ENCODE results near the gene NUP35.

NUP35 gene

DNA sequence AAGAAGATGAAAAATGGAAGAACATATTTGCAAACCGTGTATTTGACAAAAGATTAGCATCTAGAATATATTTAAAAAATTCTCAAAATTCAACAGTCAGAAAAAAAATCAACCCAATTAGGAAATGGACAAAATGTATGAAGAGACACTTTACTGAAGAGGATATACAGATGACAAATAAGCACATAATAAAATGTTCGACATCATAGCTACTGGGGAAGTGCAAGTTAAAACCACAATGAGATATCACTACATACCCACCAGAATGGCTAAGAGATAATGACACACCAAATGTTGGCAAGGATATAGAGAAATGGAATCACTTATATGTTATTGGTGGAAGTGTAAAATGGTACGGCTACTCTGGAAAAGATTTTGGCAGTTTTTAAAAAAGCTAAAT, 11.7 kb upstream of the NUP35 start:
- H2BK15ac ChIP-seq (ENCODE audit: low read depth, poor library complexity, severe bottlenecking): no peak overlapping the region
- H2AFZ ChIP-seq (ENCODE audit: low read depth, low read length): no peak overlapping the region
- no CpG with 5 or more reads among the region's 3 CpGs for WGBS
- H3K9ac ChIP-seq (ENCODE audit: low read length): no peak overlapping the region
- H2BK120ac ChIP-seq (ENCODE audit: low read depth, low read length): no peak overlapping the region
- no peak overlapping the region for H3K18ac ChIP-seq (ENCODE audit: low read depth in 1 of 2, low read length in 2 of 2)
- H3K23ac ChIP-seq (ENCODE audit: low read length in 2 of 2): no peak overlapping the region
- H3K9me3 ChIP-seq (ENCODE audit: control insufficient read depth, low read length): no peaks in the 10 kb centered on the region
- no peak overlapping the region for H3K4ac ChIP-seq (ENCODE audit: low read depth in 1 of 2, low read length in 2 of 2)
- H2AK5ac ChIP-seq (ENCODE audit: low read length, severe bottlenecking): no peak overlapping the region
- no peak overlapping the region for H2BK12ac ChIP-seq (ENCODE audit: low read length in 2 of 2)
- H3K4me2 ChIP-seq (ENCODE audit: low read length, poor library complexity, severe bottlenecking): no peak overlapping the region
- no peak overlapping the region for H3K27ac ChIP-seq (ENCODE audit: low read length, poor library complexity, severe bottlenecking)
- no peaks in the 10 kb centered on the region for H3K79me1 ChIP-seq (replicated peaks; ENCODE audit: low read length, poor library complexity, severe bottlenecking)
- peaks cover 0 to 10% of the 10 kb centered on the region in 2 experiments for H3K27me3 ChIP-seq (ENCODE audit: control insufficient read depth in 1 of 2, insufficient read depth in 1 of 2, low read length in 2 of 2)
- no peaks in the 10 kb centered on the region for H3K4me1 ChIP-seq (ENCODE audit: control insufficient read depth, insufficient read depth, low read depth, low read length)
- no peak for DNase-seq
- H3K14ac ChIP-seq (ENCODE audit: low read length in 2 of 2): no peak overlapping the region
- H4K8ac ChIP-seq (ENCODE audit: low read length): no peak overlapping the region
- no peak overlapping the region for H3K4me3 ChIP-seq (ENCODE audit: insufficient read depth in 1 of 2, low read depth in 1 of 2, low read length in 2 of 2)
- no peaks in the 10 kb centered on the region for H3K36me3 ChIP-seq (ENCODE audit: control insufficient read depth in 1 of 2, insufficient read depth in 2 of 2, low read depth in 1 of 2, low read length in 2 of 2)
- H2BK5ac ChIP-seq (ENCODE audit: low read depth, low read length, poor library complexity, severe bottlenecking): no peak overlapping the region
- no peak overlapping the region for H4K91ac ChIP-seq (ENCODE audit: low read length)

DNA sequence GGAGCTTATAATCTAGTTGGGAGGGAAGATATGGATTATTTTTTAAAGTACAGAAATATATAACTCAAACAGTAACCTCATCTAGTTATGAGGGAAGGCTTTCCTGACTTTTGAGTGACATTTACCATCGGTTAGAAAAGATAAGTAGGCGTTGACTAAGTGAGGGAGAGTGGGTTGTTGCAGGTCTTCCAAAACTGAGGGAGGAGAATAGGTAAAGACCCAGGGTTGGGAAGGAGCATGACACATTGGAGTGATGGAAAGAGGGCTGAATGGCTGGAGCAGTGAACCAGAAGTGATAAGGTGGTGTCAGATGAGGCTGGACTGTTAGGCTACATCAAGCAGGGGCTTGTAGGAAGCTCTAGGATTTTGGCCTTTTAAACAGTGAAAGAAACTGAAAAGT, 10.6 kb upstream of the NUP35 start:
- DNase-seq: no peak
- peaks cover 0 to 10% of the 10 kb centered on the region in 2 experiments for H3K27me3 ChIP-seq (ENCODE audit: control insufficient read depth in 1 of 2, insufficient read depth in 1 of 2, low read length in 2 of 2)
- H3K36me3 ChIP-seq (ENCODE audit: control insufficient read depth in 1 of 2, insufficient read depth in 2 of 2, low read depth in 1 of 2, low read length in 2 of 2): no peaks in the 10 kb centered on the region
- H3K14ac ChIP-seq (ENCODE audit: low read length in 2 of 2): no peak overlapping the region
- H3K23ac ChIP-seq (ENCODE audit: low read length in 2 of 2): no peak overlapping the region
- no peaks in the 10 kb centered on the region for H3K79me1 ChIP-seq (replicated peaks; ENCODE audit: low read length, poor library complexity, severe bottlenecking)
- no peak overlapping the region for H2BK15ac ChIP-seq (ENCODE audit: low read depth, poor library complexity, severe bottlenecking)
- H3K4me1 ChIP-seq (ENCODE audit: control insufficient read depth, insufficient read depth, low read depth, low read length): no peaks in the 10 kb centered on the region
- no peak overlapping the region for H2BK12ac ChIP-seq (ENCODE audit: low read length in 2 of 2)
- H2BK5ac ChIP-seq (ENCODE audit: low read depth, low read length, poor library complexity, severe bottlenecking): no peak overlapping the region
- H3K4ac ChIP-seq (ENCODE audit: low read depth in 1 of 2, low read length in 2 of 2): no peak overlapping the region
- H2BK120ac ChIP-seq (ENCODE audit: low read depth, low read length): no peak overlapping the region
- 89% methylated on average over 2 of the region's 2 CpGs for WGBS
- H3K27ac ChIP-seq (ENCODE audit: low read length, poor library complexity, severe bottlenecking): no peak overlapping the region
- H3K4me3 ChIP-seq (ENCODE audit: insufficient read depth in 1 of 2, low read depth in 1 of 2, low read length in 2 of 2): no peak overlapping the region
- H4K8ac ChIP-seq (ENCODE audit: low read length): no peak overlapping the region
- no peak overlapping the region for H4K91ac ChIP-seq (ENCODE audit: low read length)
- no peak overlapping the region for H2AFZ ChIP-seq (ENCODE audit: low read depth, low read length)
- H3K18ac ChIP-seq (ENCODE audit: low read depth in 1 of 2, low read length in 2 of 2): no peak overlapping the region
- H3K9ac ChIP-seq (ENCODE audit: low read length): no peak overlapping the region
- H3K9me3 ChIP-seq (ENCODE audit: control insufficient read depth, low read length): no peaks in the 10 kb centered on the region
- no peak overlapping the region for H3K4me2 ChIP-seq (ENCODE audit: low read length, poor library complexity, severe bottlenecking)
- no peak overlapping the region for H2AK5ac ChIP-seq (ENCODE audit: low read length, severe bottlenecking)

DNA sequence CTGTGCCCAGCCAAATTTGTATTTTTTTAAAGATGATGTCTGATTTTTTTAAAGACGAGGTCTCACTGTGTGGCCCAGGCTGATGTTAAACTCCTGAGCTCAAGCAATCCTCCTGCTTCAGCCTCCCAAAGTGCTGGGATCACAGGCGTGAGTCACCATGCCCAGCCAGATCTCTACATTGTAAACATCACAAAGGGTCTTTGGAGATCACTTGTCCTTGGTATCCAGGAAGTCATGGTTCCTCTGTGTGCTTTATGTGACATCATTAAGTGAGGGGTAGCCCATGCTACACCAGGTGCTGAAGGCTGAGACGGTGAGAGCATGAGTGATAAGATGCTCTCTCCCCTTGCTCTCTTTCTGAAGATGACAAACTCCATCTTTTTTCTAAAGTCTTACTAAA, 7.0 kb upstream of the NUP35 start:
- Histone ChIP-seq H4K8ac (ENCODE audit: low read length) (no peak overlapping the region), H4K91ac (ENCODE audit: low read length) (no peak overlapping the region), H3K36me3 (ENCODE audit: control insufficient read depth in 1 of 2, insufficient read depth in 2 of 2, low read depth in 1 of 2, low read length in 2 of 2) (no peaks in the 10 kb centered on the region), H3K4me2 (ENCODE audit: low read length, poor library complexity, severe bottlenecking) (no peak overlapping the region), H2BK120ac (ENCODE audit: low read depth, low read length) (no peak overlapping the region), H3K27ac (ENCODE audit: low read length, poor library complexity, severe bottlenecking) (no peak overlapping the region), H3K4ac (ENCODE audit: low read depth in 1 of 2, low read length in 2 of 2) (no peak overlapping the region), H2BK12ac (ENCODE audit: low read length in 2 of 2) (no peak overlapping the region), H3K79me1 (replicated peaks; ENCODE audit: low read length, poor library complexity, severe bottlenecking) (no peaks in the 10 kb centered on the region), H3K4me3 (ENCODE audit: insufficient read depth in 1 of 2, low read depth in 1 of 2, low read length in 2 of 2) (no peak overlapping the region), H3K18ac (ENCODE audit: low read depth in 1 of 2, low read length in 2 of 2) (no peak overlapping the region), H2AFZ (ENCODE audit: low read depth, low read length) (no peak overlapping the region), H2BK15ac (ENCODE audit: low read depth, poor library complexity, severe bottlenecking) (no peak overlapping the region), H3K4me1 (ENCODE audit: control insufficient read depth, insufficient read depth, low read depth, low read length) (no peaks in the 10 kb centered on the region), H3K14ac (ENCODE audit: low read length in 2 of 2) (no peak overlapping the region), H3K9ac (ENCODE audit: low read length) (no peak overlapping the region), H3K27me3 (ENCODE audit: control insufficient read depth in 1 of 2, insufficient read depth in 1 of 2, low read length in 2 of 2) (peaks cover 0 to 10% of the 10 kb centered on the region in 2 experiments), H3K23ac (ENCODE audit: low read length in 2 of 2) (no peak overlapping the region), H2BK5ac (ENCODE audit: low read depth, low read length, poor library complexity, severe bottlenecking) (no peak overlapping the region), H2AK5ac (ENCODE audit: low read length, severe bottlenecking) (no peak overlapping the region), H3K9me3 (ENCODE audit: control insufficient read depth, low read length) (no peaks in the 10 kb centered on the region)
- 83% methylated on average over 2 of the region's 3 CpGs for WGBS
- DNase-seq: no peak

DNA sequence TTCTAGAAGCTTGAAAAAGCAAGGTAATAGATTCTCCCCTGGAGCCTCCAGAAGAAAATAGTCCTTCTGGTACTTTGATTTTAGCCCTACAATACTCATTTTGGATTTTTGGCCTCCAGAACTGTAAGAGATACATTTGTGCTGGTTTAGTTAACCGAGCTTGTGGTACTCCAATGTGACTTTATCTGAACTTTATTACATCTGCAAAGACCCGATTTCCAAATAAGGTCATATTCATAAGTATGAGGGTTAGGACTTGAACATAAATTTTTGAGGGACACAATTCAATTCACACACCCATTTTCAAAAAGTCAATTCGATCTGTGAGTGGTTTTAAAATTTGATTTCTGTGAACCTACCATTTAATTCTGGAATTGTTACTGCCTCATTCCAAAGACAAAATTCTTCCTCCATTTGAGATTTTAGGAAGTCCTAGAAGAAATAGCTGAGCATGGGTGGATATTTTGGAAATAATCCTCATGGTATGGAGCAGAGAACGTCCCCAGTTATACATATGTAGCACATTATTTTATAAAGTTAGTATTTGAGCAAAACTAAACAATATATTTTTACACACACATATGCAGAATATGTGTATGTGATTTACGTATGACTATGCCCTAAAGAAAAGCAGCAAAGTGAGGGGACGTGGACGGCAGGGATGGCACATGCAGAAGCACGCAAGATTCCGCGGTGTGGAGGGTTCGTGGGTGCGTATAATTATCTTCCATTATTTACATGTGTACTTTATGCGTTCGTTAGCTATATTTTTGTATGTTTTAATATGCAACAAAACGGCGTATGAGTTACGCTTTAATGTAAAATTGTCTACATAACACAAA, 905 bp upstream of the NUP35 start:
- WGBS: 47% methylated on average over 6 of the region's 17 CpGs

More for the DNA sequence above, 905 bp upstream of the NUP35 start:
- DNase-seq: no peak
- Histone ChIP-seq H3K9ac (ENCODE audit: low read length) (peak overlapping the region; percentile 92), H2AFZ (ENCODE audit: low read depth, low read length) (no peak overlapping the region), H3K4me2 (ENCODE audit: low read length, poor library complexity, severe bottlenecking) (peak overlapping the region; percentile 80), H2BK12ac (ENCODE audit: low read length in 2 of 2) (no peak overlapping the region), H3K36me3 (ENCODE audit: control insufficient read depth in 1 of 2, insufficient read depth in 2 of 2, low read depth in 1 of 2, low read length in 2 of 2) (no peaks in the 10 kb centered on the region), H3K4me3 (ENCODE audit: insufficient read depth in 1 of 2, low read depth in 1 of 2, low read length in 2 of 2) (peak overlapping the region; percentile 42 to 98), H2BK15ac (ENCODE audit: low read depth, poor library complexity, severe bottlenecking) (no peak overlapping the region), H3K9me3 (ENCODE audit: control insufficient read depth, low read length) (no peaks in the 10 kb centered on the region), H3K4me1 (ENCODE audit: control insufficient read depth, insufficient read depth, low read depth, low read length) (peaks cover 6% of the 10 kb centered on the region), H3K27me3 (ENCODE audit: control insufficient read depth in 1 of 2, insufficient read depth in 1 of 2, low read length in 2 of 2) (no peaks in the 10 kb centered on the region), H2AK5ac (ENCODE audit: low read length, severe bottlenecking) (no peak overlapping the region), H3K23ac (ENCODE audit: low read length in 2 of 2) (no peak overlapping the region), H2BK120ac (ENCODE audit: low read depth, low read length) (no peak overlapping the region), H4K8ac (ENCODE audit: low read length) (peak overlapping the region; percentile 82), H2BK5ac (ENCODE audit: low read depth, low read length, poor library complexity, severe bottlenecking) (no peak overlapping the region), H3K4ac (ENCODE audit: low read depth in 1 of 2, low read length in 2 of 2) (peak overlapping the region in 1 of 2 experiments; percentile 41), H4K91ac (ENCODE audit: low read length) (no peak overlapping the region), H3K27ac (ENCODE audit: low read length, poor library complexity, severe bottlenecking) (peak overlapping the region; percentile 95), H3K18ac (ENCODE audit: low read depth in 1 of 2, low read length in 2 of 2) (peak overlapping the region in 1 of 2 experiments; percentile 90), H3K79me1 (replicated peaks; ENCODE audit: low read length, poor library complexity, severe bottlenecking) (peaks cover 1% of the 10 kb centered on the region), H3K14ac (ENCODE audit: low read length in 2 of 2) (no peak overlapping the region)
